Astrocyte of the cerebellum (primary cell): ENCODE measurements around the gene ANKDD1B.

Source experiments
- DNase-seq: peaks from one replicate; pipeline ENCODE4 v3.0.0-alpha.2; 2011; ENCODE audit warnings: low read depth
- H3K4me3 ChIP-seq: 2 replicates; pipeline ENCODE4 v1.5.1; 2011; ENCODE audit warnings: mild to moderate bottlenecking, low read depth, low read length, moderate library complexity
- CTCF ChIP-seq: IDR thresholded peaks from 2 replicates; pipeline ENCODE4 v1.5.1; 2012; ENCODE audit warnings: low read length, low read depth, moderate library complexity, mild to moderate bottlenecking; ENCODE audit errors: missing control alignments
- in situ Hi-C: cut with HindIII; loops from 2 replicates; pipeline ENCODE4 v1.10.0; 2017; ENCODE audit warnings: low sequenced_read_pairs

ANKDD1B gene

GRCh38 chr5:75706775-75707174 lies 95.5 kb downstream of the ANKDD1B start:
- no peak overlapping the region for H3K4me3 ChIP-seq
- in situ Hi-C loops: no loop called here
- no peak for TF ChIP-seq CTCF
- no peak for DNase-seq

GRCh38 chr5:75707911-75708509 lies 96.8 kb downstream of the ANKDD1B start:
- DNase-seq: no peak
- no peak overlapping the region for H3K4me3 ChIP-seq
- no peak for TF ChIP-seq CTCF
- in situ Hi-C loops: no loop called here

- no peak for DNase-seq
- no peak overlapping the region for H3K4me3 ChIP-seq
- in situ Hi-C loops: no loop called here
- no peak for TF ChIP-seq CTCF
Observed at GRCh38 chr5:75710637-75711036, 99.4 kb downstream of the ANKDD1B start.

- DNase-seq: no peak
- in situ Hi-C loops: no loop called here
- no peak for TF ChIP-seq CTCF
- no peak overlapping the region for H3K4me3 ChIP-seq
Observed at GRCh38 chr5:75711151-75711550, 99.9 kb downstream of the ANKDD1B start.

- DNase-seq: no peak
- TF ChIP-seq CTCF: no peak
- in situ Hi-C loops: no loop called here
- H3K4me3 ChIP-seq: no peak overlapping the region
Observed at GRCh38 chr5:75712091-75712490, 100.8 kb downstream of the ANKDD1B start.

- in situ Hi-C loops: no loop called here
- no peak for TF ChIP-seq CTCF
- DNase-seq: no peak
- H3K4me3 ChIP-seq: peak overlapping the region; percentile 93
Observed at GRCh38 chr5:75716715-75717081, 105.4 kb downstream of the ANKDD1B start.
